K562 (cell line): Measurements from ENCODE around the gene MYMX. TPM values are rescaled to one million over a fixed set of nuclear protein-coding genes. Genes with fewer than 3 reads are reported as not detected.

ENCODE experiments used
- BRD4 ChIP-seq: fragments of 200-600 bp; sonication (generic); IDR thresholded peaks from 2 replicates; pipeline ENCODE4 v1.6.1; 2017; ENCODE audit warnings: inconsistent platforms
- CBX2 ChIP-seq: fragments of 200-600 bp; sonication (generic); IDR thresholded peaks from one replicate; pipeline ENCODE4 v1.6.1; 2012; ENCODE audit warnings: mild to moderate bottlenecking, low read length, inconsistent platforms; ENCODE audit not compliant: insufficient read depth, poor library complexity, severe bottlenecking
- ETV5 ChIP-seq: sonication (generic); formaldehyde crosslinking; IDR thresholded peaks from 2 replicates; pipeline ENCODE4 v1.4.0; 2020; ENCODE audit warnings: low read depth, mild to moderate bottlenecking, missing genetic modification reagents
- HNRNPUL1 ChIP-seq: fragments of 200-400 bp; formaldehyde crosslinking; IDR thresholded peaks from 2 replicates; pipeline ENCODE4 v1.6.1; 2017; ENCODE audit warnings: low read length
- KLF16 ChIP-seq: IDR thresholded peaks from 2 replicates; pipeline ENCODE4 v1.6.1; 2016; ENCODE audit warnings: antibody characterized with exemption
- MAFG ChIP-seq: fragments of 450-650 bp; conservative IDR thresholded peaks from 2 replicates; pipeline ENCODE4 v1.6.1; 2016; ENCODE audit warnings: missing genetic modification characterization, missing compliant biosample characterization
- NCOR1 ChIP-seq: fragments of 450-650 bp; IDR thresholded peaks from 2 replicates; pipeline ENCODE4 v1.6.1; 2016; ENCODE audit warnings: mild to moderate bottlenecking, moderate library complexity
- NR4A1 ChIP-seq, 2 experiments: fragments of 250-450 bp in 1 of 2; fragments of 450-650 bp in 1 of 2; sonication (Bioruptor Pico) in 1 of 2; IDR thresholded peaks; 2 replicates each; pipeline versions ENCODE4 v1.4.0 to v1.6.1; 2016 to 2020; ENCODE audit warnings: mild to moderate bottlenecking in 2 of 2, missing compliant biosample characterization in 1 of 2, missing genetic modification characterization in 1 of 2, moderate library complexity in 1 of 2
- TRIM28 ChIP-seq: fragments of 450-650 bp; IDR thresholded peaks from 2 replicates; pipeline ENCODE4 v1.6.1; 2017
- ZC3H8 ChIP-seq: fragments of 450-650 bp; IDR thresholded peaks from 2 replicates; pipeline ENCODE4 v1.6.1; 2017
- ZFP30 ChIP-seq: fragments of 250-450 bp; sonication (Bioruptor Pico); IDR thresholded peaks from 2 replicates; pipeline ENCODE4 v1.8.0; 2022; ENCODE audit warnings: moderate library complexity, mild to moderate bottlenecking, inconsistent platforms, borderline replicate concordance
- ZNF212 ChIP-seq: fragments of 450-650 bp; formaldehyde crosslinking; IDR thresholded peaks from 2 replicates; pipeline ENCODE4 v1.4.0; 2020; ENCODE audit warnings: mild to moderate bottlenecking
- ZNF253 ChIP-seq: fragments of 250-450 bp; sonication (Bioruptor Pico); conservative IDR thresholded peaks from 2 replicates; pipeline ENCODE4 v1.6.1; 2021; ENCODE audit warnings: mild to moderate bottlenecking
- ZNF644 ChIP-seq: fragments of 200-800 bp; sonication (Bioruptor generic); IDR thresholded peaks from 2 replicates; pipeline ENCODE4 v1.6.1; 2016; ENCODE audit warnings: low read depth, missing genetic modification characterization, missing compliant biosample characterization
- polyA plus RNA-seq, 8 experiments: library from polyadenylated mRNA; depleted of rRNA in 4 of 8; stranded (reverse) in 5 of 8; unstranded in 3 of 8; fragments of >200 nt; fragmentation: Nextera tagmentation in 2 of 8; fragmentation: Illumina TruSeq in 1 of 8; extraction: Ambion mirVana in 2 of 8; extraction: Trizol in 1 of 8; gene quantifications; 2 replicates each; pipeline versions ENCODE4 v1.2.1 to v1.2.3, GENCODE V29; 2011 to 2014; ENCODE audit warnings: inconsistent platforms in 1 of 8, missing spikeins in 1 of 8
- total RNA-seq, 7 experiments: library from RNA; depleted of rRNA in 6 of 7; stranded (reverse); fragments of >200 nt in 6 of 7; fragmentation: Illumina TruSeq in 2 of 7; extraction: Trizol in 2 of 7; gene quantifications; 2 replicates each; pipeline versions ENCODE4 v1.2.1 to v1.2.3, GENCODE V29; 2011 to 2021; ENCODE audit warnings: low replicate concordance in 1 of 7
- TF ChIP-seq, protein P1 (sequence below): fragments of 450-650 bp; formaldehyde crosslinking; IDR thresholded peaks from 2 replicates; pipeline ENCODE4 v1.4.0; 2020; ENCODE audit warnings: mild to moderate bottlenecking, moderate library complexity
- TF ChIP-seq, protein P2 (sequence below): fragments of 450-650 bp; formaldehyde crosslinking; IDR thresholded peaks from 2 replicates; pipeline ENCODE4 v1.4.0; 2020; ENCODE audit warnings: mild to moderate bottlenecking
- TF ChIP-seq, protein P3 (sequence below): fragments of 250-450 bp; sonication (Bioruptor Pico); IDR thresholded peaks from 2 replicates; pipeline ENCODE4 v1.5.0; 2021; ENCODE audit warnings: mild to moderate bottlenecking, borderline replicate concordance
- TF ChIP-seq, protein P4 (sequence below): fragments of 250-450 bp; sonication (Bioruptor Pico); IDR thresholded peaks from 2 replicates; pipeline ENCODE4 v1.9.0; 2021; ENCODE audit warnings: mild to moderate bottlenecking
- TF ChIP-seq, protein P5 (sequence below): fragments of 250-450 bp; sonication (Bioruptor Pico); IDR thresholded peaks from 2 replicates; pipeline ENCODE4 v1.8.0; 2021; ENCODE audit warnings: mild to moderate bottlenecking, moderate library complexity
- TF ChIP-seq, protein P6 (sequence below): fragments of 250-450 bp; sonication (Bioruptor Pico); IDR thresholded peaks from 2 replicates; pipeline ENCODE4 v1.4.0; 2020; ENCODE audit warnings: mild to moderate bottlenecking, moderate library complexity, borderline replicate concordance

The MYMX gene
- total and polyA plus RNA-seq, 9 of the 15 experiments (the other 6 are each of a cell fraction or from before 2014, with no cell fraction given) = 0.12 TPM; not detected in 8

DNA sequence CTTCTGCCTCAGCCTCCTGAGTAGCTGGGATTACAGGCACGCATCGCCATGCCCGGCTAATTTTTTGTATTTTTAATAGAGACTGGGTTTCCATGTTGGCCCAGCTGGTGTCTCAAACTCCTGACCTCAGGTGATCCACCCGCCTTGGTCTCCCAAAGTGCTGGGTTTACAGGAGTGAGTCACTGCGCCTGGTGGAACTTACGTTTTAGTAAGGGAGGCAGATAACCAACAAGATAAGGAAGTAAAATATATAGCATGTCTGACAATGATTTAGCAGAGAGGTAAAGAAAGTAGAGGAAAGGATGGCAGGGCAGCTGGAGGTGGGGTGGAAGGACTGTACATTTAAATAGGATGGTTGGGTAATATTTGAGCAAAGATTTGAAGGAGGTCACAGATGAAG, 12.8 kb upstream of the MYMX start (continued):
- TF ChIP-seq, protein P1, sequence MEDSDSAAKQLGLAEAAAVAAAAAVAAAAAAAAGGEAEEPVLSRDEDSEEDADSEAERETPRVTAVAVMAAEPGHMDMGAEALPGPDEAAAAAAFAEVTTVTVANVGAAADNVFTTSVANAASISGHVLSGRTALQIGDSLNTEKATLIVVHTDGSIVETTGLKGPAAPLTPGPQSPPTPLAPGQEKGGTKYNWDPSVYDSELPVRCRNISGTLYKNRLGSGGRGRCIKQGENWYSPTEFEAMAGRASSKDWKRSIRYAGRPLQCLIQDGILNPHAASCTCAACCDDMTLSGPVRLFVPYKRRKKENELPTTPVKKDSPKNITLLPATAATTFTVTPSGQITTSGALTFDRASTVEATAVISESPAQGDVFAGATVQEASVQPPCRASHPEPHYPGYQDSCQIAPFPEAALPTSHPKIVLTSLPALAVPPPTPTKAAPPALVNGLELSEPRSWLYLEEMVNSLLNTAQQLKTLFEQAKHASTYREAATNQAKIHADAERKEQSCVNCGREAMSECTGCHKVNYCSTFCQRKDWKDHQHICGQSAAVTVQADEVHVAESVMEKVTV = no peak
- TF ChIP-seq, protein P2, sequence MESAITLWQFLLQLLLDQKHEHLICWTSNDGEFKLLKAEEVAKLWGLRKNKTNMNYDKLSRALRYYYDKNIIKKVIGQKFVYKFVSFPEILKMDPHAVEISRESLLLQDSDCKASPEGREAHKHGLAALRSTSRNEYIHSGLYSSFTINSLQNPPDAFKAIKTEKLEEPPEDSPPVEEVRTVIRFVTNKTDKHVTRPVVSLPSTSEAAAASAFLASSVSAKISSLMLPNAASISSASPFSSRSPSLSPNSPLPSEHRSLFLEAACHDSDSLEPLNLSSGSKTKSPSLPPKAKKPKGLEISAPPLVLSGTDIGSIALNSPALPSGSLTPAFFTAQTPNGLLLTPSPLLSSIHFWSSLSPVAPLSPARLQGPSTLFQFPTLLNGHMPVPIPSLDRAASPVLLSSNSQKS = no peak
- TF ChIP-seq ZNF212 (CRISPR knock-in tag) = no peak
- 0 out of 2 replicates have a peak, but pooled peaks have one; percentile 18 for TF ChIP-seq MAFG (tag)
- TF ChIP-seq BRD4 = no peak
- TF ChIP-seq, protein P3, sequence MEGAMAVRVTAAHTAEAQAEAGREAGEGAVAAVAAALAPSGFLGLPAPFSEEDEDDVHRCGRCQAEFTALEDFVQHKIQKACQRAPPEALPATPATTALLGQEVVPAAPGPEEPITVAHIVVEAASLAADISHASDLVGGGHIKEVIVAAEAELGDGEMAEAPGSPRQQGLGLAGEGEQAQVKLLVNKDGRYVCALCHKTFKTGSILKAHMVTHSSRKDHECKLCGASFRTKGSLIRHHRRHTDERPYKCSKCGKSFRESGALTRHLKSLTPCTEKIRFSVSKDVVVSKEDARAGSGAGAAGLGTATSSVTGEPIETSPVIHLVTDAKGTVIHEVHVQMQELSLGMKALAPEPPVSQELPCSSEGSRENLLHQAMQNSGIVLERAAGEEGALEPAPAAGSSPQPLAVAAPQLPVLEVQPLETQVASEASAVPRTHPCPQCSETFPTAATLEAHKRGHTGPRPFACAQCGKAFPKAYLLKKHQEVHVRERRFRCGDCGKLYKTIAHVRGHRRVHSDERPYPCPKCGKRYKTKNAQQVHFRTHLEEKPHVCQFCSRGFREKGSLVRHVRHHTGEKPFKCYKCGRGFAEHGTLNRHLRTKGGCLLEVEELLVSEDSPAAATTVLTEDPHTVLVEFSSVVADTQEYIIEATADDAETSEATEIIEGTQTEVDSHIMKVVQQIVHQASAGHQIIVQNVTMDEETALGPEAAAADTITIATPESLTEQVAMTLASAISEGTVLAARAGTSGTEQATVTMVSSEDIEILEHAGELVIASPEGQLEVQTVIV = no peak
- no peak for TF ChIP-seq ZNF253 (CRISPR knock-in tag)
- no peak for TF ChIP-seq CBX2
- TF ChIP-seq, protein P4, sequence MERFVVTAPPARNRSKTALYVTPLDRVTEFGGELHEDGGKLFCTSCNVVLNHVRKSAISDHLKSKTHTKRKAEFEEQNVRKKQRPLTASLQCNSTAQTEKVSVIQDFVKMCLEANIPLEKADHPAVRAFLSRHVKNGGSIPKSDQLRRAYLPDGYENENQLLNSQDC (CRISPR knock-in tag) = no peak
- 0 out of 2 replicates have a peak, but pooled peaks have one; percentile 41 for TF ChIP-seq ETV5 (CRISPR knock-in tag)
- no peak for TF ChIP-seq ZNF644 (tag)
- no peak for TF ChIP-seq TRIM28
- TF ChIP-seq ZC3H8 = no peak
- TF ChIP-seq, protein P5, sequence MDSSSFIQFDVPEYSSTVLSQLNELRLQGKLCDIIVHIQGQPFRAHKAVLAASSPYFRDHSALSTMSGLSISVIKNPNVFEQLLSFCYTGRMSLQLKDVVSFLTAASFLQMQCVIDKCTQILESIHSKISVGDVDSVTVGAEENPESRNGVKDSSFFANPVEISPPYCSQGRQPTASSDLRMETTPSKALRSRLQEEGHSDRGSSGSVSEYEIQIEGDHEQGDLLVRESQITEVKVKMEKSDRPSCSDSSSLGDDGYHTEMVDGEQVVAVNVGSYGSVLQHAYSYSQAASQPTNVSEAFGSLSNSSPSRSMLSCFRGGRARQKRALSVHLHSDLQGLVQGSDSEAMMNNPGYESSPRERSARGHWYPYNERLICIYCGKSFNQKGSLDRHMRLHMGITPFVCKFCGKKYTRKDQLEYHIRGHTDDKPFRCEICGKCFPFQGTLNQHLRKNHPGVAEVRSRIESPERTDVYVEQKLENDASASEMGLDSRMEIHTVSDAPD (CRISPR knock-in tag) = no peak
- TF ChIP-seq, protein P6, sequence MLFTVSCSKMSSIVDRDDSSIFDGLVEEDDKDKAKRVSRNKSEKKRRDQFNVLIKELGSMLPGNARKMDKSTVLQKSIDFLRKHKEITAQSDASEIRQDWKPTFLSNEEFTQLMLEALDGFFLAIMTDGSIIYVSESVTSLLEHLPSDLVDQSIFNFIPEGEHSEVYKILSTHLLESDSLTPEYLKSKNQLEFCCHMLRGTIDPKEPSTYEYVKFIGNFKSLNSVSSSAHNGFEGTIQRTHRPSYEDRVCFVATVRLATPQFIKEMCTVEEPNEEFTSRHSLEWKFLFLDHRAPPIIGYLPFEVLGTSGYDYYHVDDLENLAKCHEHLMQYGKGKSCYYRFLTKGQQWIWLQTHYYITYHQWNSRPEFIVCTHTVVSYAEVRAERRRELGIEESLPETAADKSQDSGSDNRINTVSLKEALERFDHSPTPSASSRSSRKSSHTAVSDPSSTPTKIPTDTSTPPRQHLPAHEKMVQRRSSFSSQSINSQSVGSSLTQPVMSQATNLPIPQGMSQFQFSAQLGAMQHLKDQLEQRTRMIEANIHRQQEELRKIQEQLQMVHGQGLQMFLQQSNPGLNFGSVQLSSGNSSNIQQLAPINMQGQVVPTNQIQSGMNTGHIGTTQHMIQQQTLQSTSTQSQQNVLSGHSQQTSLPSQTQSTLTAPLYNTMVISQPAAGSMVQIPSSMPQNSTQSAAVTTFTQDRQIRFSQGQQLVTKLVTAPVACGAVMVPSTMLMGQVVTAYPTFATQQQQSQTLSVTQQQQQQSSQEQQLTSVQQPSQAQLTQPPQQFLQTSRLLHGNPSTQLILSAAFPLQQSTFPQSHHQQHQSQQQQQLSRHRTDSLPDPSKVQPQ (CRISPR knock-in tag) = no peak
- no peak for TF ChIP-seq ZFP30
- no peak for TF ChIP-seq KLF16
- peak; percentile 49; the same call in 1 of the 2 replicates for TF ChIP-seq NCOR1
- TF ChIP-seq HNRNPUL1 = no peak
- TF ChIP-seq NR4A1 (CRISPR knock-in tag; IDR thresholded peaks at IDR 0.05) = no peak
- TF ChIP-seq NR4A1 (tag; IDR thresholded peaks at IDR 0.05) = no peak
